ENCODE data around the gene ULK4. TPM values are rescaled to one million over a fixed set of nuclear protein-coding genes. Genes with fewer than 3 reads are reported as not detected.

The ULK4 gene
- total RNA-seq, 2 donors from 2014 or later: 11.1 to 17.9 TPM

DNA sequence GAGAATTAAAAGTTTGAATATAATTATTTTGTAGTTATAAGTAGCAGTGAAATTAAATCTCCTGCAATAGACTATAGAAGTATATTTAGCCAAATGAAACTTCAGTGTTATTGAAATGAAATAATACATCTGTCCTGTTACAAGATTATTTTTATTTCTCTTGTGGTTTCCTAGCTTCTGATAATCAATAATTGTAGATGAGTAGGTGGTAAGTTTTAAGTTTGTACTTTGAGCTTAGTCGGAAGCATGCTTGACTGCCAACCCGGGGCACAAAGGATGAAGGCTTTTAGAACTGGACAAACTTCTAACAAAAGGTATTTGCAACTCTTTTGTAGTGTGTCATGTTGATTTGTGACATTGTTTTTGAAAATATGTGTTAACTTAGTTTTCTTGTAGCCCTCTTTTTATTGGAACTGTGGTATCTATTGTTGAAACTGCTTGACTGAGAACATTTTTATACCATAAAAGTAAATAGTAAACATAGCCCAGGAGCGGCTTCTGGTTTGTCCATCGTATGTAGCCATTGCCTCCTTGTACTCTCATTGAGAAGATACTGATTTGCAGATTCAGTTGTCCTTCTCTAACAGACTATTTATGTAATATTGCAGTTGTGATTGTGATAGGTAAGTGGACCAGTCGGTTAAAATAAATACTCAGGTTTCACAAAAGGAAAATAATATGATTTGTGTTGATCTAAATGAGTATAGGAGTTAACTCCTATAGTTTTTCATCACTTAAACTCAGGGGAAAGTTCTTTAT, 759.6 kb downstream of the ULK4 start:
- TF ChIP-seq, protein P1, sequence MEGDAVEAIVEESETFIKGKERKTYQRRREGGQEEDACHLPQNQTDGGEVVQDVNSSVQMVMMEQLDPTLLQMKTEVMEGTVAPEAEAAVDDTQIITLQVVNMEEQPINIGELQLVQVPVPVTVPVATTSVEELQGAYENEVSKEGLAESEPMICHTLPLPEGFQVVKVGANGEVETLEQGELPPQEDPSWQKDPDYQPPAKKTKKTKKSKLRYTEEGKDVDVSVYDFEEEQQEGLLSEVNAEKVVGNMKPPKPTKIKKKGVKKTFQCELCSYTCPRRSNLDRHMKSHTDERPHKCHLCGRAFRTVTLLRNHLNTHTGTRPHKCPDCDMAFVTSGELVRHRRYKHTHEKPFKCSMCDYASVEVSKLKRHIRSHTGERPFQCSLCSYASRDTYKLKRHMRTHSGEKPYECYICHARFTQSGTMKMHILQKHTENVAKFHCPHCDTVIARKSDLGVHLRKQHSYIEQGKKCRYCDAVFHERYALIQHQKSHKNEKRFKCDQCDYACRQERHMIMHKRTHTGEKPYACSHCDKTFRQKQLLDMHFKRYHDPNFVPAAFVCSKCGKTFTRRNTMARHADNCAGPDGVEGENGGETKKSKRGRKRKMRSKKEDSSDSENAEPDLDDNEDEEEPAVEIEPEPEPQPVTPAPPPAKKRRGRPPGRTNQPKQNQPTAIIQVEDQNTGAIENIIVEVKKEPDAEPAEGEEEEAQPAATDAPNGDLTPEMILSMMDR (conservative IDR thresholded peaks at IDR 0.05): no peak
- H3K36me3 Mint-ChIP-seq (ENCODE audit: low read depth): peaks cover 2% of the 10 kb centered on the region
- Histone ChIP-seq H3K4me3 (ENCODE audit: low read length) (peak overlapping the region; percentile 94), H3K9ac (ENCODE audit: extremely low read depth, low read length, poor library complexity, severe bottlenecking) (peak overlapping the region; percentile 85), H3K9me3 (ENCODE audit: control insufficient read depth, low read length) (no peaks in the 10 kb centered on the region), H3K27ac (ENCODE audit: low read depth, low read length) (peak overlapping the region; percentile 21), H3K4me1 (ENCODE audit: control insufficient read depth, insufficient read depth, low read length) (peaks cover 22% of the 10 kb centered on the region), H3K27me3 (ENCODE audit: control insufficient read depth, insufficient read depth, low read length, poor library complexity, severe bottlenecking) (no peaks in the 10 kb centered on the region), H3K36me3 (ENCODE audit: control insufficient read depth, insufficient read depth, low read length) (peaks cover 1% of the 10 kb centered on the region)
- H3K27ac Mint-ChIP-seq: no peak overlapping the region
- peak overlapping the region; percentile 89 for H3K4me3 Mint-ChIP-seq
- H3K27me3 Mint-ChIP-seq (ENCODE audit: insufficient read depth): no peaks in the 10 kb centered on the region
- H3K4me1 Mint-ChIP-seq: peaks cover 56% of the 10 kb centered on the region
- WGBS, 2 experiments (ENCODE audit: insufficient coverage in 1 of 2, insufficient read length in 1 of 2): 10 to 13% methylated on average over 5 of the region's 5 CpGs
- no peak for DNase-seq
- H3K9me3 Mint-ChIP-seq: no peaks in the 10 kb centered on the region

DNA sequence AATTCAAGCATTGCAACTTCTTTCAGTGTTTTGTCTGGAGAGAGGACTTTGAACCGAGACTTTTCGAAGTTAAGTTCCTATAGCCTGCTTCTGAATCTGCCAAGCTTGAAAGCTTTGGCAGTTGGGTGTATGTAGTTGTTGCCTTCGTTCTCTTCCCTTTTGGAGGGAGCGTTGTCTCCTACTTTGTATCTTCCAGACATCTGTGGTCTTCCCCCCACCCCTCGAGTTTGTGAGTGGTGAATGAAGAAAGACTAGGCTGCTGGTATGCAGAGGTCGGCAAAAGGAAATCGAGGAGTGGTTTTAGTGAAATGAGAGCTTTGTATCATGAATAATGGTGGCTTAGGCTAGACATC, 761.3 kb downstream of the ULK4 start:
- DNase-seq: no peak
- peaks cover 2% of the 10 kb centered on the region for H3K36me3 Mint-ChIP-seq (ENCODE audit: low read depth)
- 0 to 1% methylated on average over 4 to 6 of the region's 7 CpGs for WGBS, 2 experiments (ENCODE audit: insufficient coverage in 1 of 2, insufficient read length in 1 of 2)
- peak overlapping the region; percentile 89 for H3K4me3 Mint-ChIP-seq
- no peaks in the 10 kb centered on the region for H3K36me3 ChIP-seq (ENCODE audit: control insufficient read depth, insufficient read depth, low read length)
- H3K4me3 ChIP-seq (ENCODE audit: low read length): peak overlapping the region; percentile 94
- peak overlapping the region; percentile 91 for H3K27ac Mint-ChIP-seq
- no peaks in the 10 kb centered on the region for H3K27me3 Mint-ChIP-seq (ENCODE audit: insufficient read depth)
- peaks cover 21% of the 10 kb centered on the region for H3K4me1 ChIP-seq (ENCODE audit: control insufficient read depth, insufficient read depth, low read length)
- H3K9ac ChIP-seq (ENCODE audit: extremely low read depth, low read length, poor library complexity, severe bottlenecking): peak overlapping the region; percentile 85
- H3K9me3 ChIP-seq (ENCODE audit: control insufficient read depth, low read length): no peaks in the 10 kb centered on the region
- H3K9me3 Mint-ChIP-seq: no peaks in the 10 kb centered on the region
- peak overlapping the region; percentile 76 for H3K27ac ChIP-seq (ENCODE audit: low read depth, low read length)
- H3K27me3 ChIP-seq (ENCODE audit: control insufficient read depth, insufficient read depth, low read length, poor library complexity, severe bottlenecking): no peaks in the 10 kb centered on the region
- peaks cover 49% of the 10 kb centered on the region for H3K4me1 Mint-ChIP-seq
- TF ChIP-seq, protein P1 (conservative IDR thresholded peaks at IDR 0.05): no peak

DNA sequence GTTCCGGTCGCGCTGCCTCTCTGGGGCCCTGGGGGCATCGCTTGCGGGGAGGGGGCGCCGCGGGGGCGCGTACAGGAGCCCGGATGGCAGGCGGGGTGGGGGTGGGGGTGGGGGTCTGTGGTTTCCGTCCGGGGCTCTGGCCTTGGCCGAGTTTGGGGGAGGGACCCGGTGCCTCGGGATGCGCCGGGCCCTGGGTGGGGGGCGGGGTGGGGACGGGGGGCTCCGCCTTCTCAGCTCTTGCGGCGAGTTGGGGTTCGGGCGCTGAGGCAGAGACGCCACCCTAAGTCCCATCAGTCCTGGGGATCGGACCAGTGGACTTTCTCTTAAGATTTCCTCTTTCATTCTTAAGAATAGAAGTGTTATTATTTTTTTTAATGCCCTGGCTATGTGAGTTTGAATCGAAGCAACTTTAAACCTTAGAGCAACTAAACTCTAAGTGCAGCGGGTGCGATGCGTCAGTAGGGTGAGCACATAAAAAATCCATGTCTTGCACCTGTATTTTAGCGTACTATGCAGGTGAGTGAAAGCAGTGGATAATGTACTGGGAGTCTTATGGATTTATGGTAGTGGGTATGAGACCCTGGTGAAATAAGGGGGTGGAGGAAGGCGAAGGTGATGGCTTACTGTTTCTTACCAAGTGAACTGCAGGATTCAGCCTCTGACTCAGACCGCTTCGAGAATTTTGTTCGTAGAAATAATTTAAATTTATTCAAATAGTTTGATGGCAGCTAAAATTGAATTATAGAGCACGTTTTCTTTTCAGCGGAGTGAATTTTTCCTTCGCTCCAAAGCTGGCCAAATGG, 761.8 kb downstream of the ULK4 start:
- H3K4me3 Mint-ChIP-seq: peak overlapping the region; percentile 89
- 0 to 3% methylated on average over 11 to 28 of the region's 40 CpGs for WGBS, 2 experiments (ENCODE audit: insufficient coverage in 1 of 2, insufficient read length in 1 of 2)
- no peaks in the 10 kb centered on the region for H3K9me3 Mint-ChIP-seq
- H3K27me3 Mint-ChIP-seq (ENCODE audit: insufficient read depth): no peaks in the 10 kb centered on the region
- Histone ChIP-seq H3K9me3 (ENCODE audit: control insufficient read depth, low read length) (no peaks in the 10 kb centered on the region), H3K9ac (ENCODE audit: extremely low read depth, low read length, poor library complexity, severe bottlenecking) (peak overlapping the region; percentile 95), H3K36me3 (ENCODE audit: control insufficient read depth, insufficient read depth, low read length) (no peaks in the 10 kb centered on the region), H3K27ac (ENCODE audit: low read depth, low read length) (peak overlapping the region; percentile 94), H3K27me3 (ENCODE audit: control insufficient read depth, insufficient read depth, low read length, poor library complexity, severe bottlenecking) (no peaks in the 10 kb centered on the region), H3K4me1 (ENCODE audit: control insufficient read depth, insufficient read depth, low read length) (peaks cover 16% of the 10 kb centered on the region), H3K4me3 (ENCODE audit: low read length) (peak overlapping the region; percentile 94)
- peak overlapping the region; percentile 93 for H3K27ac Mint-ChIP-seq
- H3K4me1 Mint-ChIP-seq: peaks cover 45% of the 10 kb centered on the region
- DNase-seq: peak; percentile 77
- TF ChIP-seq, protein P1 (conservative IDR thresholded peaks at IDR 0.05): no peak
- H3K36me3 Mint-ChIP-seq (ENCODE audit: low read depth): peaks cover 2% of the 10 kb centered on the region

Measured in endodermal cell (in vitro differentiated cells).